Stimulated activated CD8-positive, alpha-beta memory T cell treated with anti-CD3 and anti-CD28 coated beads, Interleukin-12 subunit alpha, Interleukin-12 subunit beta, amount 100 ng/mL, for 1 hour (primary cell): ENCODE data around the gene MOB2.
"Not testable (repeated sequence)": the region's sequence is repeated elsewhere in the genome, so short reads cannot be mapped to it uniquely, and the experiment has no call there.

Source experiments
- DNase-seq: peaks from one replicate; pipeline ENCODE4 v3.0.0-alpha.2; 2020; ENCODE audit warnings: low read depth

MOB2 gene

GRCh38 chr11:1517117-1518005, 30.8 kb upstream of the MOB2 start:
- DNase-seq: no peak

- no peak for DNase-seq
Observed at GRCh38 chr11:1516273-1517067, 29.9 kb upstream of the MOB2 start.

GRCh38 chr11:1515082-1516060, 28.8 kb upstream of the MOB2 start:
- peak; percentile 52 for DNase-seq

GRCh38 chr11:1514336-1515061, 27.9 kb upstream of the MOB2 start:
- no peak for DNase-seq

- DNase-seq: no peak
Observed at GRCh38 chr11:1513326-1514296, 27.0 kb upstream of the MOB2 start.

- not testable (repeated sequence) for DNase-seq
Observed at GRCh38 chr11:1512531-1513258, 26.1 kb upstream of the MOB2 start.

- no peak for DNase-seq
Observed at GRCh38 chr11:1511937-1512496, 25.4 kb upstream of the MOB2 start.

GRCh38 chr11:1510928-1511327, 24.3 kb upstream of the MOB2 start:
- DNase-seq: no peak

GRCh38 chr11:1510351-1510750, 23.8 kb upstream of the MOB2 start:
- DNase-seq: not testable (repeated sequence)

- no peak for DNase-seq
Observed at GRCh38 chr11:1509626-1510255, 23.2 kb upstream of the MOB2 start.

GRCh38 chr11:1508986-1509385, 22.4 kb upstream of the MOB2 start:
- no peak for DNase-seq

- no peak for DNase-seq
Observed at GRCh38 chr11:1508491-1508891, 21.9 kb upstream of the MOB2 start.

GRCh38 chr11:1507381-1508140, 21.0 kb upstream of the MOB2 start:
- DNase-seq: no peak

- no peak for DNase-seq
Observed at GRCh38 chr11:1506981-1507380, 20.4 kb upstream of the MOB2 start.

GRCh38 chr11:1505480-1505879, 18.9 kb upstream of the MOB2 start:
- DNase-seq: no peak

- no peak for DNase-seq
Observed at GRCh38 chr11:1504581-1505290, 18.2 kb upstream of the MOB2 start.

GRCh38 chr11:1504138-1504537, 17.6 kb upstream of the MOB2 start:
- DNase-seq: no peak
